ENCODE data around the gene EXT2.

DNA sequence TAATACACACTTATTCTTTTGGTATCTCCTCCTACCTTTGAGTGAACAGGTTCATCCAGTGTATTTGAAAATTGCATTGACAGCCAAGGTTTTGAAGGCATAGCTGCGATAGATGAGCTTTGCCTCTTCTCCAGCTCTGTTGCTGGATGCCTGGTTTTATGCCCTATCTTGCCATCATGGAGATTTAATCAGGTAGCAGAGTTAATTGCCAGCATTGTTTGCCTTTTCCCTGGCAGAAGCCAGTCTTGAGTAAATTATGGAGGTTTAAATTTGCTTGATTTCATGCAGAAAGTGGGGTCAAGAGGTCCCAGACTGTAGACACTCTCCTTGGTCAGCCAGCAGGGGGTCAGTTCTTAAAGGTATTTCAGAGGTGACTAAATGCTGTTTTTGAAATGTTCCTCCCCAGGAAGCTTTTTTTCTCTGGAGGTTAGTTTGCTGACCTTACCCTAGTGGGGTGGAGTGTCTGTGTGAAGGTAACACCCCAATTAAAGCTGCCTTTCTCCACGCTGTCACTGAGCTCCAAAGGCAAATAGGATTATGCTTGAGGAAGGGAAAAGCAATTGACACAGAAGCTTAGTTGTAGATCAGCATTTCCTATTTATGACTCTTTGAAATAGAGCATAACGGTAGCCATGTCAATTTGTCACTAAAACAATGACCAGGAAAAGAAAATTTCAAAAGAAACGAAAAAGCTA is 96.0 kb downstream of the EXT2 start:
- TF ChIP-seq POLR2A (IDR thresholded peaks at IDR 0.05) = no peak
- TF ChIP-seq CTCF (IDR thresholded peaks at IDR 0.05) = no peak
